Measurements from ENCODE around the gene PROB1.
"Not testable (repeated sequence)": the region's sequence is repeated elsewhere in the genome, so short reads cannot be mapped to it uniquely, and the experiment has no call there.

PROB1 gene

DNA sequence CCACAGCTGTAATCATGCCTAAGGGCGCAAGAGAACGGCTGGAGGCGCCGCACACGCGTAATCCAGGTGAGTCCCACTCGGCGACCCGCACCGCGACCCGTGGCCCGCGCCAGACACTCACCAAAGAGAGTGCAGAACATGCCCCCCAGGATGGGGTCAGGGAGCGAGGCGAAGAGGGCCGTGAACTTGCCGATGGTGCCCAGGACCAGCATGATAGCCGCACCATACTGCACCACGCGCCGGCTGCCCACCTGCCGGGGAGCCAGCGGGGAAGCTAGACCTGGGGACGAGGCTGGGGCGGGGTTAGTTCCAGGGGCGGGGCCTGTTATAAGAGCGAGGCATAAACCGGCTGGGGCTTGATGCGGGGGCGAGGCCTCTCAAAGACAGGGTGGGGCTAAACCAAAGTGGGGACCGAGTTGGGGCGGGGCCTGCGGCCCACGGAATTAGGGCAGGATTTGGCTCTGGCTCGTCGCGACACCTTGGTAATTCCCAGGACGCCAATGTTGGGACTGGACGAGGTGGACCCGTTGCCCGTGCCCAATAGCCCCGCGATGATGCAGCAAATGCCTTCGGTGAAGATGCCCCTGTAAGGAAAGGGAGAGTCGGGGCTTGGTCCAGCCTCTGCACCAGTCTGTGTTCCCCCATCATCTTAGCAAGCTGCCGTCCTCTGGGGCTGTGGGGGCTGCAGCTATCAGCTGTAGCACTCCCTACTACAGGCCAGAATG lies 16.6 kb downstream of the PROB1 start:
- DNase-seq (ENCODE audit: low spot score), result no peak

DNA sequence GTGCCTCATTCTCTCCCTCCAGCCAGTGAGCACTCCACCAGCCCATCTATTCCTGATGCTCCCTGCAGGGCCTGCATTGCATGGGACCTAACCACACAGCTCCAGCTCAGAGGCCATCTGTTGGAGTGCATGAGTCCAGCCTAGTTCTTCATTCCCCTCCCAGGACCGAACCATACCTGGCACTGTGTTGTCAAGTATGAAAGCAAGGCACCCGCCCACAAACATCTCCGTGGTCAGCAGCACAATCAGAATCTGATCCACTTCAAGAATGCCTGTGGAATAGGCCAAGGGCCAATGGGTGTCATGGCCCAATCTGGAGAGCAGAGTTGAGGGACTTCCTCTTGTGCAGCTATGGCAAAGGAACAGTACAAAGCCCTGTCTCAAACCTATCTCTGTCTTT lies 17.7 kb downstream of the PROB1 start:
- no peak for DNase-seq (ENCODE audit: low spot score)

DNA sequence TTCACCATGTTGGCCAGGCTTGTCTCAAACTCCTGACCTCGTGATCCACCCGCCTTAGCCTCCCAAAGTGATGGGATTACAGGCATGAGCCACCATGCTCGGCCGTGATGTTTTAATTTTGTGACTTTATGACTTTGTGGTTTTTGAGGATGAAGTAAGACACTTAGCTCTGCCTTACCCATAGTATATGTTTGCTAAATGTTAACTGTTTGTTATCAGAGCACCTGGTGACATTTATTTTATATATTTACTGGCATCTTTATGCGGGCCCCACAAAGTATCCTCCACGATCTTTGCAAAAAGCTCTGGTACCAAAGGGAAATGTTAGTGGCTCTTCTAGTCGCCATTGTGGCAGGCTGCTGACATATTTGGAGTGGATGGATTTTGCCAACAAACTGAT lies 18.5 kb downstream of the PROB1 start:
- no peak for DNase-seq (ENCODE audit: low spot score)

DNA sequence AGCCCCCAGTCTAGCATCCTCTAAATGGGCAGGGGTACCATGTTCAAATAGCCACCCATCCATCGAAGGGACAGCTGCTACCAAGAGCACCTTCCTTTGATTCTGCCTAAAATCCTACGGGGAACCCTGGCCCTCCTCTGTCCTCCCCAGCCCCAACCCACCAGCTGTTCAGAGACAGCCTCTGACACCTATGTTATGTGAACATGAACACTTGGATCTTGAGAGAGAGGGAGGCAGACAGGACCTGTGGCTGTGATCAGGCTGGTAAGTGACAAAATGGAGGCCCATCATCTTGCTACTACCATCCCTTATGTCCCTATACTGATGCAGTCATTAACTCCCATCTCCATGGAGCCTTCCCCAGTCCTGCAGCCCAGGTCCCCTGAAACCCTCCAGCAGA lies 20.0 kb downstream of the PROB1 start:
- no peak for DNase-seq (ENCODE audit: low spot score)

DNA sequence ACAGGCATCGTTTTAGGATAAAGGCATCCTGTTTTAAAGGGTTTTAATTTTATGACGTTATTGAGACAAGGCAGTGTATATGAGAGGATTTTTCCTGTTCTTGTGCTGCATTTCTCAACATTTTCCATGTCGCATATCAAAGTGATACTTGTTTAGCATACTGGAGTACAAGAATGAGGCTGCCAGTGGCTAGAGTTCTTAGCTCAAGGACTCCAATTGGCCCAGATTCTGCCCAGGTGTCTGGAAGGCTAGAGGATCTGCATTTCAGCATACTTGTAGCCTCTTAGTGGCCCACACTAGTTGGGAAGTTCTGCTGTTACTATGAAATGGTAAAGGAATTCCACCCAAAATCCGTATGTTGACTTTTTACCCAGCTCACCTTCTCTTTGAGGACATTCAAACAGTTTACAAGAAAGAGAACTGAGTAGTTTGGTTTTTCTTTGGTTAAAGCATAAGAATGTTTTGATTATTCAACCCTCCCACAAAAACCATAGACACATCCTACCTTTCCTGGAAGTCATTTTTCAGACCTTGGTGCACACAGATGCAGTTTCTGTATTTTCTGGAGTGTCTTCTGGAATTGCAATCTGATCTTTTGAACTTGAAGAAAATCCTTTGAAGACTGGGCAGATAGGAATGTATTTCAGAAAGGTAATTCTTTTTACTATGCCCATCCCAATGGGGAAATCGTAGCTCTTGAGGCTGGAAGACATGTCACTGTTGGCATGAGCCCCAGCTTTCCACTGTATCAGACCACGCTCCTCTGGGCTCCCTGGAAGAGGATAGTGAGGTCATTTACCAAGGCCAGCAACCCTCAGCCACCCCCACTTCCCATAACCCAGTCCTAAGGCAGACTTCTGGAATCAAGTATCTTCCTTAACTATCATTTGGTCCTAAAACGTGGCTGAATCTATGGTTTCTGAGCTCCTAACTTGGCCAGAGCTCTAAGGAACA lies 23.1 kb downstream of the PROB1 start:
- DNase-seq (ENCODE audit: low spot score), result no peak

DNA sequence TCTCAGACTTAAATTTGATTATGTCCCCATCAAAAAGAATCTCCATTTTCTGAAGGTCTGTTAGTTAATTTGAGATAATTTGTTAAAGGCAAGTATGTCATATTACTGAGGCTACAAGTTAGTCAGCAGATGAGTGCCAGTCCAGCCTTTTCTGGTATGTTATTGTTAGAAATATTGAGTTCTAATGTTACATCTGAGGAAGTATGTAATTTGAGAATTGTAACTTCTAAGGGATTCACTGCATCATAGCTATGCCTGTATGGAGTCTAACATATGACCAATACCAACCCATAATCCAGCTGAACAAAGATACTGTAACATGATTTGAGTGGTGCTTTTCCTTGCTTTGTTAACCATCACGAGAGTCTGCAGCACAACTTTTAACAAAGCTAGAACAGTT lies 25.7 kb downstream of the PROB1 start:
- DNase-seq (ENCODE audit: low spot score), result peak; percentile 13

DNA sequence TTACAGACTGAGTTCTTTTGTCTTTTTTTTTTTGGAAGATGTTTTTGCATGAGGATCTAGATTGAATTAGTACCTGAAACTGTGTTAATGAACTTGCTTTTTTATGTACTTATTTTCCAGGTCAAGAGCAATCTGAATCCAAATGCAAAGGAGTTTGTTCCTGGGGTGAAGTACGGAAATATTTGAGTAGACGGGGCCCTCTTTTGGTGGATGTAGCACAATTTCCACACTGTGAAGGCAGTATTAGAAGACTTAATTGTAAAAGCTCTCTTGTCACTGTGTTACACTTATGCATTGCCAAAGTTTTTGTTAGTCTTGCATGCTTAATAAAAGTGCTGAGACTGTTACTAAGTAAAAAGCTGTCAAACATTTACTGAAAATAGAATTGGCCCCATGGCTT lies 26.3 kb downstream of the PROB1 start:
- no peak for DNase-seq (ENCODE audit: low spot score)

DNA sequence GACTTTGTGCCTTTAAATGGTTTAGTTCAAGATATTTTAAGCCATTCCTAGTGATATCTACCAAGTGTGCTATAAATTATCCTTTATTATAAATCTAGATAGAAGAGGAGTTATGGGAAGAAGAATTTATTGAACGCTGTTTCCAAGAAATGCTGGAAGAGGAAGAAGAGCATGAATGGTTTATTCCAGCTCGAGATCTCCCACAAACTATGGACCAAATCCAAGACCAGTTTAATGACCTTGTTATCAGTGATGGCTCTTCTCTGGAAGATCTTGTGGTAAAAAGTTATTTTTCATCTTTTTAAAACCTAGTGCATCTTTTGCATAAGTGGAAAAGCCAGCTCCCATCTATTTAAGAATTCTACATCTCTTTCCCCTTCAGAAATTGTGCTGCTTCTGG lies 30.4 kb downstream of the PROB1 start:
- no peak for DNase-seq (ENCODE audit: low spot score)

DNA sequence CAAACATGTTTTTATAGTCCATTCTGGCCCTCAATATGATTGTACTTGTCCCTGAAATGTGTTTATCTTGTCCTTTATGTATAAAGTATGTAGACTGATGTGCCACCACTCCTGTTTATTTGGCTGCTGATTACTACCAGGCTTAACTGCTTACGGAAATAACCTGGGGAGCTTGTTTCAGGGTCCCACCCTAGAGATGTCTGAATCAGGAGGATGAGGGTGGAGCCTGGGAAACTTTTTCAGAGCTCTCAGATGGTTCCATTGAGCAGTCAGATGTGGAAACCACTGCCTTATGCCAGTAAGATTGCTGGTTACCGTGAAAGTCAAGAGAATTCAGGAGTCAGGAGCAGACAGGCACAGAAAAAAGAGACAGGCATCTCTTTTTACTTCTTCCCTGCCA lies 31.0 kb downstream of the PROB1 start:
- no peak for DNase-seq (ENCODE audit: low spot score)

DNA sequence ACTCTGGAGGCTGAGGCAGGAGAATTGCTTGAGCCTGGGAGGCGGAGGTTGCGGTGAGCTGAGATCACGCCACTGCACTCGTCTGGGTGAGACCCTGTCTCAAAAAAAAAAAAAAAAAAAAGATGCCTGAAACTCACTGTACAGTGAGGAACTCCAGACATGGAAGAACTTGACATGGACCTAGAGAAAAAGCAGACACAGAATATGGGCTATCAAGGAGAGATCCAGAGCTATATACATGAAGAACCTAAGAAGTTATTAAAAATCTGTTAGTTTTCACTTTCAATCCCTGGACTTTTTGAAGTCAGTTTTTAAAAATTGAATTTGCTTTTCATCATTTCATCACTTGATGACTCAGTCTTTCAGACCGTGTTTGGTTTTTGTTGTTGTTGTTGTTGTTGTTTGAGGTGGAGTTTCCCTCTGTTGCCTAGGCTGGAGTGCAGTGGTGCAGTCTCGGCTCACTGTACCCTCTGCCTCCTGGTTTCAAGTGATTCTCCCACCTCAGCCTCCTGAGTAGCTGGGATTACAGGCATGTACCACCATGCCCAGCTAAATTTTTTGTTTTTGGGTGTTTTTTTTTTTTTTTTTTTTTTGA lies 33.0 kb downstream of the PROB1 start:
- DNase-seq (ENCODE audit: low spot score), result no peak

DNA sequence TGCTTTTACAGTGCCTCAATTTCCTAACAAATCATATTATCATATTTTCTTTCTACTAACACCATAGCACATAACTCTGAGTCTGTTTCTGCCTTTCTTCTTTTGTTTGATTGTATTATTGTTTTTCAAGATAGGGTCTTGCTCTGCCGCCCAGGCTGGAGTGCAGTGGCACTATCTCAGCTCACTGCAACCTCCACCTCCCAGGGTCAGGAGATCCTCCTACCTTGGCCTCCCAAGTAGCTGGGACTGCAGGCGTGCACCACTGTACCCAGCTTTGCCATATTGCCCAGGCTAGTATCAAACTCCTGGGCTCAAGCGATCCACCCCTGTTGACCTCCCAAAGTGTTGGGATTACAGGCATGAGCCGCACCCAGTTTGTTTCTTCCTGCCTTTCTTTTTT lies 34.5 kb downstream of the PROB1 start:
- DNase-seq (ENCODE audit: low spot score), result no peak

DNA sequence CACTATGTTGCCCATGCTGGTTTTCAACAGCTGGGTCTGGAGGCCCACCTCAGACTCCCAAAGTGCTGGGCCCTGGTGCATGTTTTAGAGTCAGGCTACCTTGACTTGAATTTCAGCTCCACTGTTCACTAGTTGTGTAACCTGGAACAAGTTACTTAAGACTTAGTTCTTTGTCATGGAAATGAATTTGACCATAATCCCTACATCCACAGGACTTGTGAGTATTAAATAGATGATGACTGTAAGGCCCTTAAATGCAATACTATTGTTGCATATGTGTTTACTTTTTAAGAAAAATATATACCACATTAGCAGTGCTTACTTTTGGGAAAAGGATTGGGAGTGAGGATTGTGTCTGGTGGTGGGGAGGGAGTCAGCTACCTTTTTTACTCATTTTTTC lies 36.8 kb downstream of the PROB1 start:
- no peak for DNase-seq (ENCODE audit: low spot score)

DNA sequence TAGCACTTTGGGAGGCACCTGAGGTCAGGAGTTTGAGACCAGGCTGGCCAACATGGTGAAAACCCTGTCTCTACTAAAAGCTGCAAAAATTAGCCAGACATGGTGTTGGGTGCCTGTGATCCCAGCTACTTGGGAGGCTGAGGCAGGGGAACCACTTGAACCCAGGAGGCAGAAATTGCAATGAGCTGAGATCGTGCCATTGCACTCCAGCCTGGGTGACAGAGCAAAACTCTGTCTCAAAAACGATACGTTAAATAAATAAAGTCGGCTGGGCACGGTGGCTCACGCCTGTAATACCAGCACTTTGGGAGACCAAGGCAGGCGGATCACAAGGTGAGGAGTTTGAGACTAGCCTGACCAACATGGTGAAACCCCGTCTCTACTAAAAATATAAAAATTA lies 39.0 kb downstream of the PROB1 start:
- not testable (repeated sequence) for DNase-seq (ENCODE audit: low spot score)

DNA sequence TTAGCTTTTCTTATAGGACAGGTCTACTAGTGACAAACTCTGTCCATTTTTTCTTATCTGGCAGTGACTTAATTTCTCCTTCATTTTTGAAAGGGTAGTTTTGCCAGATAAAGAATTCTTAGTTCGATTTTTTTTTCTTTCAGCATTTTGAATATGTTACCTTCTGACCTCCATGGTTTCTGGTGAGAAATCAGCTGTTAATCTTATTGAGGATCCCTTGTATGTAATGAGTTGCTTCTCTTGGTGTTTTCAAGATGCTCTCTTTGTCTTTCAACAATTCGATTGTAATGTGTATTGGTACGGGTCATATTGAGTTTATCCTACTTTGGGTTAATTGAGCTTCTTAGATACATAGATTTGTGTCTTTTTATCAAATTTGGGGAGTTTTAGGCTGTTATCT lies 40.7 kb downstream of the PROB1 start:
- DNase-seq (ENCODE audit: low spot score), result no peak

DNA sequence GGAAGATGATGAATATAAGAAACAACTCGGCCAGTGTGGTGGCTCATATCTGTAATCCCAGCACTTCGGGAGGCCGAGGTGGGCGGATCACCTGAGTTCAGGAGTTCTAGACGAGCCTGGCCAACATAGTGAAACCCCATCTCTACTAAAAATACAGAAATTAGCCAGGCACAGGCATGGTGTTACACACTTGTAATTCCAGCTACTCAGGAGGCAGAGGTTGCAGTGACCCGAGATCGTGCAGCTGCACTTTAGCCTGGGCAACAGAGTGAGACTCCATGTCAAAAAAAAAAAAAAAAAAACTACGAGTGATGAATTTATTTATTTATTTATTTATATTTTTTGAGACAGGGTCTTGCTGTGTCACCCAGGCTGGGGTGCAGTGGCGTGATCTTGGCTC lies 47.0 kb downstream of the PROB1 start:
- DNase-seq (ENCODE audit: low spot score), result not testable (repeated sequence)

DNA sequence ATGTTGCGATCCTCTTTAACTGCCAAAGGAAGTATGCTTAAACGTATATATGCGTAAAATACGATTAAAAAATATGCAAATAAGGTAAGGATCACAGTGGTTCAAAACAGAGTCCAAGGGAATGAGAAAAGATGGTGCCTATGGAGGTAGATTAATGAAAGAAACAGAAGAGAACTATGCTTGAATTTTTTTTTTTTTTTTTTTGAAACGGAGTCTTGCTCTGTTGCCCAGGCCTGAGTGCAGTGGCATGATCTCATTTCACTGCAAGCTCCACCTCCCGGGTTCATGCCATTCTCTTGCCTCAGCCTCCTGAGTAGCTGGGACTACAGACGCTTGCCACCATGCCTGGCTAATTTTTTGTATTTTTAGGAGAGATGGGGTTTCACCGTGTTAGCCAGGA lies 49.5 kb downstream of the PROB1 start:
- DNase-seq (ENCODE audit: low spot score), result not testable (repeated sequence)

DNA sequence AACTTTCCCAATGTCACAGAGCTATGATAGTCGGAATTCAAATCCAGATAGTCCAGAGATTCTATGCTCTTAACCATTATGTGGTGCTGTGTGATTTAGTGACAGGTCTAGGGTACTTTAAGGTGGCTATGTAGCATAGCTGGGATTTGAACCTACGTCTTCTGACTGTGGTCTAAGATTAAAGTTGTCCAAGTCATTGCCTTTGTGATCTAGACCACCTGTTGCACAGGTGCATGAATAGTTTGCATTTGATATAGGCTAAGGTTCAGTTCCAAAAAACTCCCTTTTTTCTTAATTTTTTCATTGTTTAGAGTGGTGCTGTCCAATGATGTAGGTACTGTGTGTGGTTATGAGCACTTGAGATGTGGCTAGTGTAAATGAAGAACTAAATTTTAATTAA lies 50.7 kb downstream of the PROB1 start:
- no peak for DNase-seq (ENCODE audit: low spot score)

DNA sequence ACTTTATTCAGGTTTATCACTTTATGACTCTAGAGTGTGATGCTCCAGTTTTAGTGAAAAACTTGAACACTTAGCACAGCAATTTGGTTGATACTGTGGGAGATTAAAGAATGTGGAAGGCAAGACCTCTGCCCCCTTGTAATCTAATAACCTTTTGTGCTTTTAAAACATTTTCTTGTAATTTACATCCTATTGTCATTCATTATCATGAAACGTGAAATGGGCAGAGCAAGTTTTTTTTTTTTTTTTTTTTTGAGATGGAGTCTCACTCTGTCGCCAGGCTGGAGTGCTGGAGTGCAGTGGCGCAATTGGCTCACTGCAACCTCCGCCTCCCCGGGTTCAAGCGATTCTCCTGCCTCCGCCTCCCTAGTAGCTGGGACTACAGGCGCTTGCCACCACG lies 51.4 kb downstream of the PROB1 start:
- no peak for DNase-seq (ENCODE audit: low spot score)

DNA sequence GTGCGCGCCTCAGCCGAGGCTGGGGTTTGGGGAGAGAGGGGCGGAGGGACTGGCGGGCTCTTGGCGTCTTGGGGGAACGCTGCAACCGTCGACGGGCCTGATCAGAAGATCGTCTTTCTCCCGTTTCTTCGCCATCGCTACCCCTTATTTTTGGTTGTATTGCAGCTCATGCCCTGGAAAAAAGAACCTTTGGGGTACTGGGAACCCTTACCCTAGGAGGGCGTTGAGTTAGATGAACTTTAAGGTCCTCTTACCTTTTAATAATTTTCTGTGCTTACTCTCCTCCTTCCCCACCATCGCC lies 52.5 kb downstream of the PROB1 start:
- no peak for DNase-seq (ENCODE audit: low spot score)

DNA sequence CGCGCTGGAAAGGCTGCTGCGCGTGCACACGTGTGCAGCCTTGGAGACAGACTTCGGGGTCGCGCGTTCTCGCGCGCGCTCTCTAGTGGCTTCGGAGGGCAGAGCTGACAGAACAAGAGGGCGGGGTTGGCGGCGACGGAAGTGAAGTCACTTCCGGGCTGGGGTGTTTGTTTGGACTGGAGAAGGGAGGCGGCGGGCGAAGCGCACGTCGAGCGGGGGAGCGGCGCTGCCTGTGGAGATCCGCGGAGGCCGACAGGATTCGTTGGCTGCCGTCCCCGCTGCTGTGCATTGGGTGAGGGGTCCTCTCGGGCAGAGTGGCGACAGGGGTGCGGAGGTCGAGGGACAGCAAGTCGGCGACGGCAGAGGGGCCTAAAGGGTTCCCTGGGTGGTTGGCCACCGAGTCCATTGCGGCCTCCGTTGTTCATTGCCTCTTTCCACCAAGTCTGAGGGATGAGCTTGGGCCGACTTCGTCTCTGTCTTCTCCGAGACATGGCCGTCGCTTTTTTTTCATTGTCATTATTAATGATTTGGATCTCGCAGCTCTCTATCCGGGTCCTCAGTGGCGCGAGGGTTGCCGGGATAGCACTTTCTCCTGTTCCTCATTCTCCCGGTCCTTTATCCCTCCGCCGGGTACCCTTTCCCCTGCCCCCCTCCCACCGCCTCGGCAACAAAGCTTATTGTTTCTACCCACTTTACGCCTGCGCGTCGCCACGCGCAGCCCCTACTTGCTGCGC lies 53.0 kb downstream of the PROB1 start, which contains the start of gene PAIP2:
Gene PAIP2, plus strand, starts transcription at position 166 of the 734 bp plus-strand sequence. CDS start 21,931 bp downstream, outside the sequence.
- peak; percentile 96 for DNase-seq (ENCODE audit: low spot score)

DNA sequence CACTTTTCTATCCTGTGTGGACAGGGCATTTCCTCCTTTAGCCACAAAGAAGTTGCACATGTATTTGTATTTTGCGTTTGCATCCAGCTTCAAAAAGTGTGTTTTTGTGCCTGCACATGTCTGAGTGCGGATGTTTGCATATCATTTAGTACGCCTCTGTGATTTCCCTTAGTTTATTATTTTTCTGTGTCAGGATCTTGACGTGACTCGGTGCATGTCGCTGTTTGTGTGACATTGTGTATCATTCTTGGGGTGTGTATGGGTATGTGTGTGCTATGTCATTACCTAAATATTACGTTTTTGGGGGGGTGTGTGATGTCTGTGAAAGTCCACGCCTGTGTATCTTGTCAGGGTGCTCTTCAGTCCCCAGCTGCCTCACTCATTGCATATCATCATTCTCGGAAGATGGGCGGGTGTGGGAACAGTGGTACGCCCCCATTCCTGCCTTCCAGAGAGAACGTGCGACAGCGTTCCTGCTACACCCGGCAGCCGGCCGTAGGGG lies 53.7 kb downstream of the PROB1 start:
- DNase-seq (ENCODE audit: low spot score), result no peak
